Right lobe of liver (tissue), 6 donors: ENCODE data around the gene AP5M1. TPM values are rescaled to one million over a fixed set of nuclear protein-coding genes. Genes with fewer than 3 reads are reported as not detected.

ENCODE experiments used
- ATAC-seq, 4 donors: fragments of 200-7000 bp; cut with Tn5 transposase; one replicate each; pipeline ENCODE4 v1.9.1; 2020; ENCODE audit warnings: mild to moderate bottlenecking in 4 of 4, moderate library complexity in 4 of 4
- DNase-seq, 3 donors: peaks; one replicate each; pipeline ENCODE4 v3.0.0-alpha.2; 2020
- H3K27ac ChIP-seq, 3 donors: fragments of 200-600 bp; one replicate each; pipeline ENCODE4 v1.8.0; 2022
- H3K27me3 ChIP-seq, 2 donors: fragments of 200-600 bp; one replicate each; pipeline ENCODE4 v1.8.0; 2022
- H3K36me3 ChIP-seq, 4 donors: fragments of 200-600 bp; sonication (generic) in 1 of 4; one replicate each; pipeline versions ENCODE4 v1.5.1 to v1.8.0; 2017 to 2022; ENCODE audit warnings: control low read depth in 1 of 4
- H3K4me1 ChIP-seq, 4 donors: fragments of 200-600 bp; sonication (generic) in 1 of 4; one replicate each; pipeline versions ENCODE4 v1.5.1 to v1.8.0; 2017 to 2022; ENCODE audit warnings: control low read depth in 1 of 4
- H3K4me3 ChIP-seq, 3 donors: fragments of 200-600 bp; one replicate each; pipeline ENCODE4 v1.8.0; 2022
- H3K9me3 ChIP-seq, 4 donors: fragments of 200-600 bp; sonication (generic) in 1 of 4; one replicate each; pipeline versions ENCODE4 v1.5.1 to v1.8.0; 2017 to 2022; ENCODE audit warnings: control low read depth in 1 of 4
- CTCF ChIP-seq, 4 donors: fragments of 200-600 bp in 3 of 4; fragments of 450-650 bp in 1 of 4; IDR thresholded peaks; one replicate each; pipeline versions ENCODE4 v1.5.1 to v1.8.0; 2016 to 2022; ENCODE audit warnings: antibody characterized with exemption in 4 of 4, mild to moderate bottlenecking in 2 of 4
- POLR2A ChIP-seq: fragments of 450-650 bp; IDR thresholded peaks from one replicate; pipeline ENCODE4 v1.6.1; 2017; ENCODE audit warnings: antibody characterized with exemption, mild to moderate bottlenecking
- WGBS: methylation state at CpG from one replicate; pipeline ENCODE4 v1.1.6; 2018; ENCODE audit warnings: low coverage, low lambda C conversion rate; ENCODE audit not compliant: insufficient coverage; ENCODE audit errors: missing lambda C conversion rate; 5-methylcytosine and 5-hydroxymethylcytosine counted together
- intact Hi-C, 2 donors: fragments of 100-400 bp; cut with DNase I; formaldehyde crosslinking; loops; one replicate each; pipeline versions ENCODE4 v1.11.2 to v1.14.1; 2022
- total RNA-seq, 6 experiments: library from RNA; depleted of rRNA in 2 of 6; stranded (reverse); fragments of >200 nt in 2 of 6; fragmentation: NEBNext Ultra II Directional in 3 of 6; extraction: Animal tissue kit (Norgen Biotek cat#: 25700) in 3 of 6; gene quantifications; one replicate each; pipeline versions ENCODE4 v1.1.0 to v1.2.4, GENCODE V29; 2016 to 2023
- donor health status: DM: no; HTN: yes; CAD: no.
- donor health status: DM: no; HTN: no; CAD: no.
- donor health status: DM: no; HTN: no; CAD: no.
- donor health status: DM: no; HTN: yes; CAD: no.
- donor health status: DM: no; HTN: yes; CAD: no.

The AP5M1 gene
- total RNA-seq, 6 experiments from 2014 or later, result 18.1 to 25.1 (median 21.6) TPM

GRCh38 chr14:57302883-57303282 lies 34.1 kb downstream of the AP5M1 start:
- no peak for TF ChIP-seq POLR2A
- TF ChIP-seq CTCF (IDR thresholded peaks at IDR 0.05), result no peak
- H3K27me3 ChIP-seq, result no peaks in the 10 kb centered on the region
- ATAC-seq, result no peak
- no peaks in the 10 kb centered on the region for H3K4me1 ChIP-seq
- intact Hi-C loops, result no loop called here
- no peaks in the 10 kb centered on the region for H3K9me3 ChIP-seq
- H3K4me3 ChIP-seq, result no peak overlapping the region
- no peak for DNase-seq
- 80% methylated on average over 5 of the region's 5 CpGs for WGBS
- H3K36me3 ChIP-seq, result no peaks in the 10 kb centered on the region
- H3K27ac ChIP-seq, result no peak overlapping the region

GRCh38 chr14:57314396-57315089 lies 45.8 kb downstream of the AP5M1 start:
- WGBS, result 47% methylated on average over 6 of the region's 7 CpGs
- TF ChIP-seq POLR2A (no peak), CTCF (IDR thresholded peaks at IDR 0.05) (no peak)
- no peak overlapping the region for H3K4me3 ChIP-seq
- H3K27ac ChIP-seq, result no peak overlapping the region
- ATAC-seq (no peak), DNase-seq (no peak)
- no peaks in the 10 kb centered on the region for H3K27me3 ChIP-seq
- intact Hi-C loops, result no loop called here
- no peaks in the 10 kb centered on the region for H3K9me3 ChIP-seq
- H3K4me1 ChIP-seq, result no peaks in the 10 kb centered on the region
- no peaks in the 10 kb centered on the region for H3K36me3 ChIP-seq

- ATAC-seq, result peak; percentile 90 to 97 (median 95)
- TF ChIP-seq POLR2A (no peak), CTCF (IDR thresholded peaks at IDR 0.05) (peak; percentile 74 to 94 (median 94))
Observed at GRCh38 chr14:57317248-57317833, 48.6 kb downstream of the AP5M1 start.

GRCh38 chr14:57319636-57320192 lies 50.9 kb downstream of the AP5M1 start:
- TF ChIP-seq CTCF (IDR thresholded peaks at IDR 0.05), result no peak
- no peak for TF ChIP-seq POLR2A

More at GRCh38 chr14:57317248-57317833, 48.6 kb downstream of the AP5M1 start:
- Histone ChIP-seq H3K27ac (no peak overlapping the region), H3K9me3 (no peaks in the 10 kb centered on the region), H3K4me1 (no peaks in the 10 kb centered on the region), H3K4me3 (no peak overlapping the region), H3K36me3 (no peaks in the 10 kb centered on the region), H3K27me3 (no peaks in the 10 kb centered on the region)
- 0% methylated on average over 3 of the region's 3 CpGs for WGBS
- intact Hi-C loops, result no loop called here
- DNase-seq, result peak; percentile 60 to 75 (median 62)

More at GRCh38 chr14:57319636-57320192, 50.9 kb downstream of the AP5M1 start:
- no peak for ATAC-seq
- no peaks in the 10 kb centered on the region for H3K9me3 ChIP-seq
- no peak overlapping the region for H3K4me3 ChIP-seq
- WGBS, result 49% methylated on average over 2 of the region's 2 CpGs
- no peaks in the 10 kb centered on the region for H3K4me1 ChIP-seq
- H3K27ac ChIP-seq, result no peak overlapping the region
- DNase-seq, result no peak
- no peaks in the 10 kb centered on the region for H3K36me3 ChIP-seq
- H3K27me3 ChIP-seq, result no peaks in the 10 kb centered on the region
- intact Hi-C loops, result no loop called here
